Measurements from ENCODE around the gene TCF21. TPM values are rescaled to one million over a fixed set of nuclear protein-coding genes. Genes with fewer than 3 reads are reported as not detected.

Gene TCF21
- total RNA-seq, 1 donor from 2014 or later = not detected

- intact Hi-C loops (cut with micrococcal nuclease) = no loop called here
- DNase-seq = no peak
- Mint-ChIP-seq H3K27ac (no peak overlapping the region), H3K36me3 (ENCODE audit: low read depth) (no peaks in the 10 kb centered on the region), H3K4me1 (no peaks in the 10 kb centered on the region), H3K27me3 (peaks cover 12% of the 10 kb centered on the region), H3K9me3 (peaks cover 5% of the 10 kb centered on the region), H3K4me3 (no peak overlapping the region)
- no peak for ATAC-seq (ENCODE audit: low read depth)
- no peak for TF ChIP-seq CTCF (IDR thresholded peaks at IDR 0.05)
- POLR2A ChIA-PET = no interaction called here
- CTCF ChIA-PET = interaction anchor here (0.8 kb wide), 1 partner anchor 16 kb away, joined by 6 read pairs; no protein-coding TSS in a partner anchor
Observed at GRCh38 chr6:133939778-133940667, 51.1 kb downstream of the TCF21 start.

Other genes with a start within 250 kb of the TCF21 start
- gene TBPL1, start 64.1 kb downstream of the TCF21 start, total RNA-seq = 33.0 and 35.7 TPM in 2 replicates
- gene SLC2A12, start 163.5 kb downstream of the TCF21 start, total RNA-seq = 0.05 TPM in 1 of 2 replicates, not detected in the other